OCI-LY3 (cell line): Measurements from ENCODE around the gene MBD4.

Experiments
- H2AFZ ChIP-seq: fragments of 200-600, 300-600 bp; shearing (Covaris generic); 2 replicates; pipeline ENCODE4 v1.6.0; 2014; ENCODE audit warnings: antibody characterized with exemption, low read depth, low read length
- H3K27ac ChIP-seq: fragments of 200-600, 300-600 bp; sonication (generic); 2 replicates; pipeline ENCODE4 v1.5.1; 2014; ENCODE audit warnings: mild to moderate bottlenecking, low read length, moderate library complexity, mixed read lengths
- H3K27me3 ChIP-seq: fragments of 200-600, 300-600 bp; sonication (generic); 2 replicates; pipeline ENCODE4 v1.6.1; 2014; ENCODE audit warnings: low read depth, low read length, mixed read lengths
- H3K36me3 ChIP-seq: fragments of 200-600, 300-600 bp; sonication (generic); replicated peaks from 2 replicates; pipeline ENCODE3; 2014; ENCODE audit warnings: low read depth, low read length, mixed read lengths
- H3K4me1 ChIP-seq: fragments of 300-600, 200-600 bp; sonication (generic); 2 replicates; pipeline ENCODE4 v1.6.1; 2014; ENCODE audit warnings: low read length, mixed read lengths
- H3K4me2 ChIP-seq: fragments of 200-600, 300-600 bp; sonication (generic); 2 replicates; pipeline ENCODE4 v1.6.1; 2014; ENCODE audit warnings: low read length, mixed read lengths
- H3K4me3 ChIP-seq: fragments of 300-600, 200-600 bp; sonication (generic); 2 replicates; pipeline ENCODE4 v1.5.1; 2014; ENCODE audit warnings: antibody characterized with exemption, mild to moderate bottlenecking, low read length, moderate library complexity
- H3K79me2 ChIP-seq: fragments of 300-600, 200-600 bp; shearing (Covaris generic); 2 replicates; pipeline ENCODE4 v1.6.1; 2014; ENCODE audit warnings: mild to moderate bottlenecking, low read length, mixed read lengths
- H3K9ac ChIP-seq: fragments of 300-600, 200-600 bp; shearing (Covaris generic); 2 replicates; pipeline ENCODE4 v1.6.0; 2014; ENCODE audit warnings: mild to moderate bottlenecking, low read length, moderate library complexity
- H3K9me3 ChIP-seq: fragments of 200-600, 300-600 bp; shearing (Covaris generic); 2 replicates; pipeline ENCODE4 v1.6.1; 2014; ENCODE audit warnings: low read length, mixed read lengths; ENCODE audit not compliant: insufficient read depth
- H4K20me1 ChIP-seq: fragments of 200-600, 300-600 bp; sonication (generic); 2 replicates; pipeline ENCODE4 v1.6.1; 2016; ENCODE audit warnings: low read length, mixed read lengths; ENCODE audit not compliant: insufficient read depth
- CTCF ChIP-seq: fragments of 200-600, 300-600 bp; sonication (generic); IDR thresholded peaks from 2 replicates; pipeline ENCODE4 v1.5.1; 2014; ENCODE audit warnings: antibody characterized with exemption, low read length, low read depth
- EZH2phosphoT487 ChIP-seq: fragments of 200-600 bp; shearing (Covaris generic); IDR thresholded peaks from 2 replicates; pipeline ENCODE4 v1.6.1; 2018; ENCODE audit warnings: antibody characterized with exemption, mixed run types, low read depth

MBD4 gene

GRCh38 chr3:129446926-129447325 is 7.2 kb upstream of the MBD4 start:
- no peaks in the 10 kb centered on the region for H4K20me1 ChIP-seq
- no peak overlapping the region for H3K4me3 ChIP-seq
- H3K9me3 ChIP-seq: no peaks in the 10 kb centered on the region
- no peaks in the 10 kb centered on the region for H3K79me2 ChIP-seq
- no peak overlapping the region for H2AFZ ChIP-seq
- H3K4me1 ChIP-seq: no peaks in the 10 kb centered on the region
- no peaks in the 10 kb centered on the region for H3K36me3 ChIP-seq
- H3K4me2 ChIP-seq: no peak overlapping the region
- no peak overlapping the region for H3K9ac ChIP-seq
- H3K27me3 ChIP-seq: no peaks in the 10 kb centered on the region
- TF ChIP-seq CTCF (no peak), EZH2phosphoT487 (no peak)
- no peak overlapping the region for H3K27ac ChIP-seq

- H3K4me2 ChIP-seq: no peak overlapping the region
- H3K9ac ChIP-seq: no peak overlapping the region
- H3K4me3 ChIP-seq: no peak overlapping the region
- peaks cover 9% of the 10 kb centered on the region for H3K79me2 ChIP-seq
- H3K27me3 ChIP-seq: no peaks in the 10 kb centered on the region
- TF ChIP-seq EZH2phosphoT487 (no peak), CTCF (no peak)
- no peaks in the 10 kb centered on the region for H3K9me3 ChIP-seq
- no peaks in the 10 kb centered on the region for H3K36me3 ChIP-seq
- no peak overlapping the region for H3K27ac ChIP-seq
- no peaks in the 10 kb centered on the region for H4K20me1 ChIP-seq
- H3K4me1 ChIP-seq: peaks cover 10% of the 10 kb centered on the region
- no peak overlapping the region for H2AFZ ChIP-seq
Observed at GRCh38 chr3:129445471-129445870, 5.7 kb upstream of the MBD4 start.

- no peaks in the 10 kb centered on the region for H3K27me3 ChIP-seq
- H3K9me3 ChIP-seq: no peaks in the 10 kb centered on the region
- H3K36me3 ChIP-seq: peaks cover under 1% of the 10 kb centered on the region
- H3K4me2 ChIP-seq: no peak overlapping the region
- no peak overlapping the region for H3K9ac ChIP-seq
- H4K20me1 ChIP-seq: no peaks in the 10 kb centered on the region
- H3K4me3 ChIP-seq: no peak overlapping the region
- TF ChIP-seq CTCF (no peak), EZH2phosphoT487 (no peak)
- H3K27ac ChIP-seq: no peak overlapping the region
- H3K79me2 ChIP-seq: peaks cover 26% of the 10 kb centered on the region
- no peak overlapping the region for H2AFZ ChIP-seq
- peaks cover 18% of the 10 kb centered on the region for H3K4me1 ChIP-seq
Observed at GRCh38 chr3:129442947-129443346, 3.2 kb upstream of the MBD4 start.

GRCh38 chr3:129442486-129442885 is 2.7 kb upstream of the MBD4 start:
- no peaks in the 10 kb centered on the region for H4K20me1 ChIP-seq
- H3K9ac ChIP-seq: no peak overlapping the region
- H3K36me3 ChIP-seq: peaks cover 5% of the 10 kb centered on the region
- no peak overlapping the region for H2AFZ ChIP-seq
- peaks cover 19% of the 10 kb centered on the region for H3K4me1 ChIP-seq
- no peak overlapping the region for H3K27ac ChIP-seq
- no peaks in the 10 kb centered on the region for H3K9me3 ChIP-seq
- H3K27me3 ChIP-seq: no peaks in the 10 kb centered on the region
- H3K4me3 ChIP-seq: no peak overlapping the region
- TF ChIP-seq CTCF (no peak), EZH2phosphoT487 (no peak)
- no peak overlapping the region for H3K4me2 ChIP-seq
- peaks cover 31% of the 10 kb centered on the region for H3K79me2 ChIP-seq
